ENCODE results near the gene DPH3. TPM values are rescaled to one million over a fixed set of nuclear protein-coding genes. Genes with fewer than 3 reads are reported as not detected.

The DPH3 gene
- total and polyA plus RNA-seq, 7 donors = 23.5 to 108 (median 51.4) TPM

- H3K9me3 ChIP-seq = no peaks in the 10 kb centered on the region
- TF ChIP-seq CTCF (IDR thresholded peaks at IDR 0.05) = peak; percentile 96
- intact Hi-C loops (cut with DNase I) = loop anchor here (1.0 to 10.0 kb wide), 9 partner anchors 69 to 1043 kb away; partner anchors contain the start of gene CAPN7 (in 1 of the 2)
- ATAC-seq (peak; percentile 49 to 69 (median 63)), DNase-seq (peak; percentile 75 to 84)
- H3K4me3 ChIP-seq = no peak overlapping the region
- no peaks in the 10 kb centered on the region for H3K27me3 ChIP-seq (ENCODE audit: insufficient read depth in 3 of 3, low read length in 2 of 3)
- H3K36me3 ChIP-seq (ENCODE audit: insufficient read depth in 1 of 2, low read depth in 1 of 2) = no peaks in the 10 kb centered on the region
- H3K27ac ChIP-seq = no peak overlapping the region
- 24 to 25% (median 24%) methylated on average over 17 of the region's 17 CpGs for WGBS, 3 donors
- H3K4me1 ChIP-seq = peaks cover 27% of the 10 kb centered on the region
These were observed 17.3 kb downstream of the DPH3 start for GRCh38 chr3:16247282-16248061.

GRCh38 chr3:16245609-16246008 lies 19.1 kb downstream of the DPH3 start:
- no peaks in the 10 kb centered on the region for H3K27me3 ChIP-seq (ENCODE audit: insufficient read depth in 3 of 3, low read length in 2 of 3)
- intact Hi-C loops (cut with DNase I) = loop anchor here (2.0 to 10.0 kb wide), 8 partner anchors 67 to 1041 kb away; partner anchors contain the start of gene CAPN7 (in 1 of the 2)
- no peaks in the 10 kb centered on the region for H3K9me3 ChIP-seq
- DNase-seq (no peak), ATAC-seq (no peak)
- no peak overlapping the region for H3K4me3 ChIP-seq
- H3K27ac ChIP-seq = no peak overlapping the region
- TF ChIP-seq CTCF (IDR thresholded peaks at IDR 0.05) = no peak
- H3K4me1 ChIP-seq = peaks cover 30% of the 10 kb centered on the region
- 92 to 97% (median 97%) methylated on average over 3 of the region's 3 CpGs for WGBS, 3 donors
- H3K36me3 ChIP-seq (ENCODE audit: insufficient read depth in 1 of 2, low read depth in 1 of 2) = no peaks in the 10 kb centered on the region

GRCh38 chr3:16243706-16244490 lies 20.8 kb downstream of the DPH3 start:
- 35 to 37% (median 37%) methylated on average over 9 of the region's 9 CpGs for WGBS, 3 donors
- Histone ChIP-seq H3K4me3 (peak overlapping the region; percentile 17), H3K9me3 (no peaks in the 10 kb centered on the region), H3K4me1 (peaks cover 40% of the 10 kb centered on the region), H3K36me3 (ENCODE audit: insufficient read depth in 1 of 2, low read depth in 1 of 2) (no peaks in the 10 kb centered on the region), H3K27ac (peak overlapping the region; percentile 88), H3K27me3 (ENCODE audit: insufficient read depth in 3 of 3, low read length in 2 of 3) (no peaks in the 10 kb centered on the region)
- intact Hi-C loops (cut with DNase I) = loop anchor here (10.0 kb wide), 3 partner anchors 429 to 1039 kb away; partner anchors contain the start of gene CAPN7 (in 1 of the 2)
- ATAC-seq = peak; percentile 87 to 93 (median 92)
- DNase-seq = peak; percentile 33 to 74
- TF ChIP-seq CTCF (IDR thresholded peaks at IDR 0.05) = no peak

- no peak for TF ChIP-seq CTCF (IDR thresholded peaks at IDR 0.05)
- no peak overlapping the region for H3K4me3 ChIP-seq
- H3K9me3 ChIP-seq = no peaks in the 10 kb centered on the region
- H3K27ac ChIP-seq = no peak overlapping the region
- DNase-seq = no peak
- no peak for ATAC-seq
- H3K27me3 ChIP-seq (ENCODE audit: insufficient read depth in 3 of 3, low read length in 2 of 3) = no peaks in the 10 kb centered on the region
- no peaks in the 10 kb centered on the region for H3K36me3 ChIP-seq (ENCODE audit: insufficient read depth in 1 of 2, low read depth in 1 of 2)
- WGBS, 3 donors = 96 to 98% (median 97%) methylated on average over 5 of the region's 5 CpGs
- intact Hi-C loops (cut with DNase I) = loop anchor here (10.0 kb wide), 3 partner anchors 427 to 1037 kb away; partner anchors contain the start of gene CAPN7 (in 1 of the 2)
- peaks cover 40% of the 10 kb centered on the region for H3K4me1 ChIP-seq
These were observed 22.6 kb downstream of the DPH3 start for GRCh38 chr3:16242177-16242576.

Data from psoas muscle (tissue), 8 donors.